ENCODE results near the gene LAMA5. TPM values are rescaled to one million over a fixed set of nuclear protein-coding genes. Genes with fewer than 3 reads are reported as not detected.
A peak's percentile ranks its signal among the peaks of the same experiment; 100 is the strongest.

LAMA5 gene
- polyA plus RNA-seq, 3 donors = 0.05 TPM; not detected in 2

GRCh38 chr20:62369815-62370114 is 2.7 kb upstream of the LAMA5 start:
- Histone ChIP-seq H3K79me2 (ENCODE audit: insufficient read depth, low read length) (no peaks in the 10 kb centered on the region), H2AFZ (ENCODE audit: insufficient read depth, low read depth, low read length, poor library complexity, severe bottlenecking) (no peak overlapping the region), H3K4me2 (replicated peaks; ENCODE audit: extremely low read depth, low read length, poor library complexity, severe bottlenecking) (no peak overlapping the region), H3K9me3 (replicated peaks in 1 of 2; ENCODE audit: control insufficient read depth in 1 of 2, insufficient read depth in 1 of 2, low read length in 2 of 2) (peaks cover 0 to 3% of the 10 kb centered on the region in 2 donors), H3K9ac (ENCODE audit: insufficient read depth, low read length, poor library complexity, severe bottlenecking) (no peak overlapping the region), H3K4me1 (ENCODE audit: control insufficient read depth in 1 of 2, insufficient read depth in 2 of 2, low read length in 2 of 2) (peaks cover 11 to 22% of the 10 kb centered on the region in 2 donors), H3K27me3 (ENCODE audit: control insufficient read depth in 2 of 2, insufficient read depth in 2 of 2, low read length in 2 of 2) (peaks cover 25 to 59% of the 10 kb centered on the region in 2 donors), H3K36me3 (replicated peaks in 1 of 2; ENCODE audit: control insufficient read depth in 1 of 2, insufficient read depth in 2 of 2, low read length in 2 of 2) (no peaks in the 10 kb centered on the region), H3K27ac (ENCODE audit: low read depth in 1 of 2, low read length in 2 of 2) (no peak overlapping the region), H4K20me1 (ENCODE audit: insufficient read depth, low read length) (no peaks in the 10 kb centered on the region), H3K4me3 (replicated peaks in 1 of 3; ENCODE audit: low read depth in 2 of 3, low read length in 3 of 3) (no peak overlapping the region)
- Mint-ChIP-seq H3K36me3 (no peaks in the 10 kb centered on the region), H3K27ac (no peak overlapping the region), H3K27me3 (ENCODE audit: low read depth in 3 of 3) (peaks cover 38 to 71% (median 53%) of the 10 kb centered on the region in 3 donors), H3K9me3 (peaks cover 0 to 10% (median 2%) of the 10 kb centered on the region in 7 donors), H3K4me1 (peaks cover 11% of the 10 kb centered on the region), H3K4me3 (peak overlapping the region in 1 of 2 donors; percentile 75)
- WGBS (ENCODE audit: insufficient coverage) = 69% methylated on average over 3 of the region's 4 CpGs
- intact Hi-C loops (cut with micrococcal nuclease) = no loop called here
- DNase-seq = no peak
- TF ChIP-seq, protein P1, sequence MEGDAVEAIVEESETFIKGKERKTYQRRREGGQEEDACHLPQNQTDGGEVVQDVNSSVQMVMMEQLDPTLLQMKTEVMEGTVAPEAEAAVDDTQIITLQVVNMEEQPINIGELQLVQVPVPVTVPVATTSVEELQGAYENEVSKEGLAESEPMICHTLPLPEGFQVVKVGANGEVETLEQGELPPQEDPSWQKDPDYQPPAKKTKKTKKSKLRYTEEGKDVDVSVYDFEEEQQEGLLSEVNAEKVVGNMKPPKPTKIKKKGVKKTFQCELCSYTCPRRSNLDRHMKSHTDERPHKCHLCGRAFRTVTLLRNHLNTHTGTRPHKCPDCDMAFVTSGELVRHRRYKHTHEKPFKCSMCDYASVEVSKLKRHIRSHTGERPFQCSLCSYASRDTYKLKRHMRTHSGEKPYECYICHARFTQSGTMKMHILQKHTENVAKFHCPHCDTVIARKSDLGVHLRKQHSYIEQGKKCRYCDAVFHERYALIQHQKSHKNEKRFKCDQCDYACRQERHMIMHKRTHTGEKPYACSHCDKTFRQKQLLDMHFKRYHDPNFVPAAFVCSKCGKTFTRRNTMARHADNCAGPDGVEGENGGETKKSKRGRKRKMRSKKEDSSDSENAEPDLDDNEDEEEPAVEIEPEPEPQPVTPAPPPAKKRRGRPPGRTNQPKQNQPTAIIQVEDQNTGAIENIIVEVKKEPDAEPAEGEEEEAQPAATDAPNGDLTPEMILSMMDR (IDR thresholded peaks at IDR 0.05) = no peak

DNA sequence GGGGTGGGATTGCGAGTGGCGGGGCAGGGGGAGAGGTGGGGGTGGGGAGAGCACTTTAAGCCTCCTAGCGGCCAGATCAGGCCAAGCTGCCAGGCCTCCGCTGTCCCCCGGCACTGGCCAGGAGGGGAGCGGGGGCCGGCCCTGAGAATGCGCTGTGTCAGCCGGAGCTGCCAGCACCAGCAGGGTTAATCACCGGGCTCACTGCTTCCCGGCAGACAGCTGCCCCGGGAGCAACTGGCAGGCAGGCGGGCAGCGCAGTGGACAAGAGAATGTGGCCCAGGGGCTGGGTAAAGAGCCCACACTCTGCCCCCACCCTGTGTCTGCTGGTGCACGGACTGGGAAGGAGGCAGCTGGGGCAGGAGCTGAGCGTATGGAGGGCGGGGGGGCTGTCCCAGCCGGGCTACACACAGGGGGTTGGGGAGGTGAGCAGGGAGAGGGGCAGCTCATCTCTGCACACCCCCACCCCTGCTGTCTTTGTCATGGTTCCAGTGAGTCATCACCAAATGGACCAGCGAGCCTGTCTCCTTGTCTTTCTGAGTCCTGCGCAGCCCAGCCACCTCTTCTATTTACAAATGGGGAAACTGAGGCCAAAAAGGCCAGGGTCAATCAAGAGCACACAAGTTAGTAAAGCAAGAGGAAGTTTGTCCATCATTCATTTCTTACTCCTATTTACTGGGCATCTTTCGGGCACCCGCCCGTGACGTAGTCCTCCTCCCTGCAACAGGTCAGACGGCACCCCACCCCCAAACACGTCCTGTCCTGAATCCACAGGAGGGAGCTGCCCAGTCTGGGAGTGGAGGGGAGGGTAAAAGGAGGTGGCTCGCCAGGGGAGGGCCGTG is 2.1 kb upstream of the LAMA5 start:
- Histone ChIP-seq H3K27me3 (ENCODE audit: control insufficient read depth in 2 of 2, insufficient read depth in 2 of 2, low read length in 2 of 2) (peaks cover 25 to 61% of the 10 kb centered on the region in 2 donors), H3K4me2 (replicated peaks; ENCODE audit: extremely low read depth, low read length, poor library complexity, severe bottlenecking) (no peak overlapping the region), H3K27ac (ENCODE audit: low read depth in 1 of 2, low read length in 2 of 2) (no peak overlapping the region), H3K36me3 (replicated peaks in 1 of 2; ENCODE audit: control insufficient read depth in 1 of 2, insufficient read depth in 2 of 2, low read length in 2 of 2) (no peaks in the 10 kb centered on the region), H3K9me3 (replicated peaks in 1 of 2; ENCODE audit: control insufficient read depth in 1 of 2, insufficient read depth in 1 of 2, low read length in 2 of 2) (peaks cover 0 to 3% of the 10 kb centered on the region in 2 donors), H3K4me3 (replicated peaks in 1 of 3; ENCODE audit: low read depth in 2 of 3, low read length in 3 of 3) (no peak overlapping the region), H3K79me2 (ENCODE audit: insufficient read depth, low read length) (no peaks in the 10 kb centered on the region), H3K9ac (ENCODE audit: insufficient read depth, low read length, poor library complexity, severe bottlenecking) (no peak overlapping the region), H4K20me1 (ENCODE audit: insufficient read depth, low read length) (no peaks in the 10 kb centered on the region), H3K4me1 (ENCODE audit: control insufficient read depth in 1 of 2, insufficient read depth in 2 of 2, low read length in 2 of 2) (peaks cover 11 to 22% of the 10 kb centered on the region in 2 donors), H2AFZ (ENCODE audit: insufficient read depth, low read depth, low read length, poor library complexity, severe bottlenecking) (no peak overlapping the region)
- TF ChIP-seq, protein P1 (IDR thresholded peaks at IDR 0.05) = peak; percentile 59
- Mint-ChIP-seq H3K4me1 (peaks cover 11% of the 10 kb centered on the region), H3K27ac (peak overlapping the region in 1 of 7 donors; percentile 1), H3K9me3 (peaks cover 0 to 10% (median 2%) of the 10 kb centered on the region in 7 donors), H3K27me3 (ENCODE audit: low read depth in 3 of 3) (peaks cover 38 to 70% (median 59%) of the 10 kb centered on the region in 3 donors), H3K4me3 (peak overlapping the region in 1 of 2 donors; percentile 75), H3K36me3 (no peaks in the 10 kb centered on the region)
- intact Hi-C loops (cut with micrococcal nuclease) = no loop called here
- WGBS (ENCODE audit: insufficient coverage) = 13% methylated on average over 14 of the region's 28 CpGs
- peak in 1 of 3 donors; percentile 19 for DNase-seq
